ENCODE measurements around the gene CABYR. TPM values are rescaled to one million over a fixed set of nuclear protein-coding genes. Genes with fewer than 3 reads are reported as not detected.

Gene CABYR, protein sequence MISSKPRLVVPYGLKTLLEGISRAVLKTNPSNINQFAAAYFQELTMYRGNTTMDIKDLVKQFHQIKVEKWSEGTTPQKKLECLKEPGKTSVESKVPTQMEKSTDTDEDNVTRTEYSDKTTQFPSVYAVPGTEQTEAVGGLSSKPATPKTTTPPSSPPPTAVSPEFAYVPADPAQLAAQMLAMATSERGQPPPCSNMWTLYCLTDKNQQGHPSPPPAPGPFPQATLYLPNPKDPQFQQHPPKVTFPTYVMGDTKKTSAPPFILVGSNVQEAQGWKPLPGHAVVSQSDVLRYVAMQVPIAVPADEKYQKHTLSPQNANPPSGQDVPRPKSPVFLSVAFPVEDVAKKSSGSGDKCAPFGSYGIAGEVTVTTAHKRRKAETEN
- 1 to 10 TPM in 1 of 4 donors, under 1 TPM in 3; 0.26 to 1.1 (median 0.78) TPM for total RNA-seq

DNA sequence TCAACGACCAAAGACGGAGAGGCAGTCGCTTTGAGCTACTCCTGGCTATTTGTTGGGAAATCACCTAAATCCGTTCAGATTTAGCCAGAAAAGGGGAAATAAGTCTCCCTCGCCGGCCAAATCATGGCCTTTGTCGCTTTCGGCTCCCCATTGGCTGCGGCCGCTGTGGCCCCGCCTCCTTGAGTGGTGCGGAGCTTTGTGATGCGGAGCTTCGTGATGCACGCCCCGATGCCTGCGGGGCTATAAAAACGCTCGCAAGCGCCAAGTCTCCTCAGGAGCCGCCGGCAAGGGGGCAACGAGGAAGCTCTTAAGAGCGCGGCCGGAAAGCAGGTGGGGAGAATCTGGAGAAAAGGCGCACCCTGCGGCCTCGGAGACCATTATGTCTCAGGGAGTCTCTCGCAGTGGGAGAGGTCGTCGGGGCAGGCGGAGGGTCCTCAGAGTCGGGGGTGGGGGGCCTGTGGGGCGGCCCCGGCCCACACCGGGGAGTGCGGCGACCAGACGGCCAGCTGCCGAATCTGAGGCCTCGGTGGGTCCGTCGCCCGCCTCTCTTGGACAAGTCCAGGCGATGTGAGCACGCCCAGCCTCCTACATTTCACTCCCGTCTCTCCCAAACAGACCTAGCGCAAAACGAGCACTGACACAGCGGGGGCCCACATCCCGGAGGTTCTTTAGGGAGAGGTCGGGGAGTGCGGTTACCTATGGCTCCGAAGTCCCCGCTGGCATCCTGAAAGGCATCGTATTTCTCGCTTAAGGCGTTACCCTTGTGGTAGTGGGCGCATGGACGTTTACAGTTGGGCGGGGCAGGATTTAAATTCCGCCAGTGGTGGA lies at the start of gene CABYR:
TSS of gene CABYR (plus strand) at position 274 of the 828 bp plus-strand sequence. CDS start 4,053 bp downstream, outside the sequence.
- 3 to 11% methylated on average over 14 to 16 of the region's 63 CpGs for WGBS, 2 donors
- intact Hi-C loops (cut with DNase I), result no loop called here
- peaks cover 0 to 10% (median 0%) of the 10 kb centered on the region in 4 donors for H3K27me3 ChIP-seq
- no peaks in the 10 kb centered on the region for H3K36me3 ChIP-seq
- no peaks in the 10 kb centered on the region for H3K9me3 ChIP-seq
- H3K4me1 ChIP-seq, result peaks cover 0 to 25% (median 5%) of the 10 kb centered on the region in 3 donors
- TF ChIP-seq CTCF (IDR thresholded peaks at IDR 0.05) (no peak), POLR2A (IDR thresholded peaks at IDR 0.05) (peak in 2 of 4 donors; percentile 25 to 51)
- peak within 1 kb of the TSS; percentile 32 to 68 (median 59) for H3K27ac ChIP-seq
- H3K4me3 ChIP-seq, result peak within 1 kb of the TSS; percentile 34 to 73 (median 66)
- no peak for DNase-seq

GRCh38 chr18:24089076-24089475 lies 49.8 kb upstream of the CABYR start:
- TF ChIP-seq CTCF (IDR thresholded peaks at IDR 0.05), result no peak
- no peak for TF ChIP-seq POLR2A (IDR thresholded peaks at IDR 0.05)
- no peaks in the 10 kb centered on the region for H3K4me1 ChIP-seq
- H3K27ac ChIP-seq, result no peak overlapping the region
- no peaks in the 10 kb centered on the region for H3K27me3 ChIP-seq
- peaks cover 0 to 40% (median 0%) of the 10 kb centered on the region in 3 donors for H3K36me3 ChIP-seq
- H3K9me3 ChIP-seq, result no peaks in the 10 kb centered on the region
- intact Hi-C loops (cut with DNase I), result no loop called here
- no peak overlapping the region for H3K4me3 ChIP-seq
- 33 to 64% methylated on average over 3 to 4 of the region's 4 CpGs for WGBS, 2 donors
- DNase-seq, result no peak

DNA sequence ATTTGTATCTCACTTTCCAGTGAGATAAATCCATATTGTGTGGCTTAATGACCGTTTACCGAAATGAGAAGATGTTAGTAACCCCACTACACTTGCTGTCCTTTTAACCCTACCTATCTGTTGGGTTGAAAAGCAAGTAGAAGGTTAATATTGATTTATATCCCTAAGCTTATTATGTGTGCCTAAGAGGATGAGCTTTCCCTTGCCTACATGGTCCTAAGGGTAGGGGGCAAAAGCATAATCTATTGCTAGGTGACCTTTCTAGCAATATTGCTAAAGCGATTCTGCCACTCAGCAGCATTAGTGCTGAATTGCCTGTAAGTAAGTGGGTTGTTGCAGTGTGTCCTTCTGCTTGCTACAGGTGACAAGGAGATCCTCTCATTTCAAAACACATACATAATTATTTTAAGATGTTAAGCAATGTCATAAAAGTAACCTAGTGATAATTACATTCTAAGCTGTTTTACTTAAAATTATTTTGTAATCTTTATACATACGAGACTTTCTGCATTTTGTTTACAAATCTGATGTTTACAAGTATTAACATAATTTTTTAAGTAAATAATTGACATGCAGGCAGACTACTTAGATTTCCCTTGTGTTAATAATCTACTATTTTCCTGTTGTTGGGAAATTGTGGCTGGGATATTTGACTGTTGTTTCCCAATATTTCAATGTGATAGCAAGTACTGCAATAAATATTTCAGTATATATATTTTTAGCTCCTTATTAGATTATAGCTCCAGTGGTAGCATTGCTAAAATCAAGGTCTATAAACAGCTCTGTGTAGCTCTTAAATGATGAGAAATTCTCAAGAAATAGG lies 49.1 kb upstream of the CABYR start:
- TF ChIP-seq CTCF (IDR thresholded peaks at IDR 0.05) (no peak), POLR2A (IDR thresholded peaks at IDR 0.05) (no peak)
- Histone ChIP-seq H3K27ac (no peak overlapping the region), H3K4me1 (no peaks in the 10 kb centered on the region), H3K4me3 (no peak overlapping the region), H3K9me3 (no peaks in the 10 kb centered on the region), H3K36me3 (peaks cover 0 to 38% (median 0%) of the 10 kb centered on the region in 3 donors), H3K27me3 (no peaks in the 10 kb centered on the region)
- intact Hi-C loops (cut with DNase I), result no loop called here
- DNase-seq, result no peak
- 60 to 83% methylated on average over 4 of the region's 4 CpGs for WGBS, 2 donors

DNA sequence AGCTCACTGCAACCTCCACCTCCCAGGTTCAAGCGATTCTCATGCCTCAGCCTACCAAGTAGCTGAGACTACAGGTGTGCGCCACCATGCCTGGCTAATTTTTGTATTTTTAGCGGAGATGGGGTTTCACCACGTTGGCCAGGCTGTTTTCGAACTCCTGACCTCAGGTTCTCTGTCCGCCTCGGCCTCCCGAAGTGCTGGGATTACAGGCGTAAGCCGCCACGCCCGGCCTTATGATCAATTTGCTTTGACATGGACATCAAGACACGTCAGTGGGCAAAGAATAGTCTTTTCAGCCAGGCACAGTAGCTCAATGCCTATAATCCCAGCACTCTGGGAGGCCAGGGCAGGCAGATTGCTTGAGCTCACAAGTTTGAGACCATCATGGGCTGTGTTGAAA lies 48.0 kb upstream of the CABYR start:
- H3K36me3 ChIP-seq, result peaks cover 0 to 38% (median 0%) of the 10 kb centered on the region in 3 donors
- H3K9me3 ChIP-seq, result no peaks in the 10 kb centered on the region
- no peaks in the 10 kb centered on the region for H3K4me1 ChIP-seq
- WGBS, 2 donors, result 95 to 96% methylated on average over 8 to 13 of the region's 13 CpGs
- no peak for TF ChIP-seq CTCF (IDR thresholded peaks at IDR 0.05)
- TF ChIP-seq POLR2A (IDR thresholded peaks at IDR 0.05), result no peak
- H3K27me3 ChIP-seq, result no peaks in the 10 kb centered on the region
- intact Hi-C loops (cut with DNase I), result no loop called here
- no peak overlapping the region for H3K4me3 ChIP-seq
- no peak overlapping the region for H3K27ac ChIP-seq
- no peak for DNase-seq
